Measurements from ENCODE around the gene ACSM5. TPM values are rescaled to one million over a fixed set of nuclear protein-coding genes. Genes with fewer than 3 reads are reported as not detected.
"Not testable (repeated sequence)": the region's sequence is repeated elsewhere in the genome, so short reads cannot be mapped to it uniquely, and the experiment has no call there.

ACSM5 gene
- polyA plus RNA-seq, 3 donors, result 3.8 to 5.9 (median 5.0) TPM

DNA sequence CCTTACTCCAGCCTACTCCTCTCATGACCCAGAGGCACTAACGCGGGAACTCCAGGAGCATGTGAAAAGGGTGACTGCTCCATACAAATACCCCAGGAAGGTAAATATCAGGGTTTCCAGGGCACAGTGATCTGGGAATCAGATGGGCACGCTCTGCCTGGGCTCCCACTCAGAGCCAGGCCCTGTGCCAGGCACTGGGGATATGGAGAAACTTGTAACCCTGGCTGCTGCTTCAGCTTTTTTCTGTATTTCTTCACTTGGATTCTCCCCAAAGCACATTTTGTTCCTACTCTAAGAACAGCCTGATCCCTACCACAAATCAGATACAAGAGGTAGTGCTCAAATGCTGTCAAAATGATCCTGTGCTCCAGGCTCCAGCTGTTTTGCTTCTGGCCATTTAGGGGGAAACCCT is 30.5 kb downstream of the ACSM5 start:
- not testable (repeated sequence) for DNase-seq (ENCODE audit: extremely low read depth in 1 of 11, low read depth in 9 of 11, low spot score in 4 of 11)

DNA sequence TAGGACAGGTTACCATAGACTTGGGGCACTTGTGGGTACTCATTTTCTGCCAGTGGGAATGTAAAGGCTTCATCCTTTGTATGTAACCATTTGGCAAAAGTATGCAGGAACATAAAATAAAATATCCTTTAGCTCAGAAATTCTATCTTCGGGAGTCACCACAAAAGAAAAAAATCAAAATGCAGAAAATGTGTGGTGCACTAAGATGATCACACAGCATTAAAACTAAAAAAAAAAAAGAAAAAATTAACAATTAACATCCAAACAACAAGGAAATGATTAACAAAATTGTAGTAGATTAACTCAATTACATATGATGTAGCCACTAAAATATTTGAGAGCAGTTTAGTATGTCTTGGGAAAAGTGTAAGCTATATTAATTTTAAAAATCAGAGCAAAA is 31.4 kb downstream of the ACSM5 start:
- DNase-seq (ENCODE audit: extremely low read depth in 1 of 11, low read depth in 9 of 11, low spot score in 4 of 11), result not testable (repeated sequence)

DNA sequence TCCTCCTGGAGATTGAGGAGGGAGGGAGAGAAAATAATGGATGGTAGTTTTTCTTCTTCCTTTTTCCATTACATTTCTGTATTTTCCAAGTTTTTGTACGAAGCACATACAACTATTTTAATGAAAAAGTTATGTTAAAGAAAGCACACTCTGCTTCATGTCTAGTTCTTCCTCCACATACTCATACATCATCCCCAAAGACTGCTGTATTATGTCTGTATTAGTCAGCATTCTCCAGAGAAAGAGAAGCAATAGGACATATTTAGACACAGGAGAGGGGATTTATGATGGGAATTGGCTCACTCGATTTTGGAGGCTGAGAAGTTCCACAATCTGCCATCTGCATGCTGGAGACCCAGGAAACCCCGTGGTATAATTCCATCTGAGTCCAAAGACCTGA is 31.9 kb downstream of the ACSM5 start:
- no peak for DNase-seq (ENCODE audit: extremely low read depth in 1 of 11, low read depth in 9 of 11, low spot score in 4 of 11)

DNA sequence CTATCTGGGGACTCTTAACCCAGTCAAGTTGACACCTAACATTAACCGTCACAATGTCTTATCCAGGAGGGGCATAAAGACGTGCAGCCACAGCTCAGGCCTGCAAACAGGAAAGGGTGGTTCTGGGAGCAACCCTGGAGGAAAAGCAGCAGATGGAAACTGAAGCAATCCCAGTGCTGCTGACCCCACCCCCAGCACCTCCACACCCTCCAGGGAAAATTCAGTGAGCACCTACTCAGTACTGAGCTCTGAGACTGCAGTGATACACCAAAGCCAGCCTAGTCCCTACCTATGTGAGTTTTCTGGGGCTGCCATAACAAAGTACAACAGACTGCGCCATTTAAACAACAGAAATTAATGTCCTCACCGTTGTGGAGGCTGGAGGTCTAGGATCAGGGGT is 32.5 kb downstream of the ACSM5 start:
- DNase-seq (ENCODE audit: extremely low read depth in 1 of 11, low read depth in 9 of 11, low spot score in 4 of 11), result not testable (repeated sequence)

DNA sequence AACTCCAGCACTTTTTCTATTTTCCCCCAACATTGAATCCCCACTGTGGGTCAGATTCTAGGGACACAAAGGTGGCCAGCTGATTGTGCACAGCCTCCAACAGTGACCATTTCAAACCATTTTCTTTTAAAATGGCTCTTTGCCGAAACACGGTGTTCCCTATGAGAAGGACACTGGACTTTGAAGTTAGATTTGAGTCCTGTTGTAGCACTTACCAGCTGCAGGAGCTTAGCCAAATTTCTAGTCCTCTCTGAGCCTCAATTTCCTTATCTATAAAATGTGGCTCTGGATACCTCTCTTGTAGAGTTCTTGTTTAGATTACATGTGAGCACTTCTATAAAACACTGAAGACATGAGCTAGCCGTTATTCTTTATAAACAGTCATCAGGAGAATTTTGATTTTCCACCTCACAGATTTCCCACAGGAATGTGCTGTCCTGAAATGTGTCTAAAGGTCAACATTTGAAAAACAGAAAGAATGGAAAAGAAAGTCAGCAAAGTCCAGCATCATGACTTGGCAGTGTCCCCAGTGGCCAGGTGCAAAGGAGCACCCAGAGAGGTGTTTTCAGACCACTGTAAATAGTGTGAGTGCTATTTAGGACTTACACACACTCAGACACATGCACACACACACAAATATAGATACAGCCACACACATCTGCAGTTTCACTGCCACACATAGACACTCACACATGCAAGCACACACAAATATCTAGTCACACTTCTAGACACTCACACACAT is 37.5 kb downstream of the ACSM5 start:
- not testable (repeated sequence) for DNase-seq (ENCODE audit: extremely low read depth in 1 of 11, low read depth in 9 of 11, low spot score in 4 of 11)

DNA sequence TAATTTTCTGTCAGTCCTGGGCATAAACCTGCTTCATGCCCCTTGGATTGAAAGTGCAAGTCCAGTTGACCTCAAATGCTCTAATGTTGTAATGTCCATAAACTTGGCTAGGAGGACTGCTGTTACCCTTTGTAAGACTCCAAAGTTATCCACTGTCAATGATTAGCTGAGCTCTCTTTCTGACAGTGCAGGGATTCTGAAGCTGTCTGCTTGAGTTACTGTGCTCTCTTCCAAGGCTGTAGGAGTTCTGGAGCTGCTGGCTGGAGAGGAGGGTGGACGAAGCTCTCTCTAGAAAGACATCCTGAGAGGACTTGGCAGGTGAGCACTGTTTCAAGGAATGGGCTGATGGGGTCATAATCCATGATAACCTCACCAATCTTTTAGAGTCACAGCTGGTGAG is 42.0 kb downstream of the ACSM5 start, which contains the start of gene ACSM2A:
Gene ACSM2A, plus strand, starts transcription at position 158 of the 400 bp plus-strand sequence. CDS start 8,594 bp downstream, outside the sequence.
- not testable (repeated sequence) for DNase-seq (ENCODE audit: extremely low read depth in 1 of 11, low read depth in 9 of 11, low spot score in 4 of 11)

DNA sequence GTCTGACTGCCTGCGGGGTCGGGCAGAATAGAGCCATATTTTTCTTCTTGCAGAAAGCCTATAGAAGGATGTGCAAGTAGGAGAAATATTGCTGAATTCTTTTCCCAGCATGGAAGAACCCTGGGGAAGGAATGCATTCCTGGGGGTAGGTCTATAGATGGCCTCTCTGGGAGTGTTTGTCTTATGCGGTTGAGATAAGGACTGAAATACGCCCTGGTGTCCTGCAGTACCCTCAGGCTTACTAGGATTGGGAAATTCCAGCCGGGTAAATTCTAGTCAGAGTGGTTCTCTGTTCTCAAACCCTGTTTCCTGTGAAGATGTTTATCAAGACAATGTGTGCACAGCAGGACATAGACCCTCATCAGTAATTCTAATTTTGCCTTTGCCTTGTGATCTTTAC is 44.3 kb downstream of the ACSM5 start:
- DNase-seq (ENCODE audit: extremely low read depth in 1 of 11, low read depth in 9 of 11, low spot score in 4 of 11), result not testable (repeated sequence)

DNA sequence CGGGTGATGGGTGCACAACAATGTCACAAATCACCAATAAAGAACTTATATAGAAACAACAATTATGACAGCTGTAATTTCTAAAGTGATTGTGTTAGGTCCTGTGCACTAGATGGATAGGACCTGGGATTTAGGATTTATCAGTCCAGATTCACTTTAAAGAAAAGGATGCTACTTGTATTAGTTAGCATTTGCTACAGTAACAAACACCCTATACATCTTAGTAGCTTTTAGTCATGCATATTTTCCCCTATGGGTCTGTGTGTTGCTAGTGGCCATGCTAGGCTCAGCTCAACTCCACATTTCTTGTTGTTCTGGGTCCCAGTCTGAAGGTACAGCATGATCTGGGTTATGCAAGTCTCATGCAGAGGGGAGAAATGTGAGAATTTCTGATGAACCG is 49.9 kb downstream of the ACSM5 start:
- not testable (repeated sequence) for DNase-seq (ENCODE audit: extremely low read depth in 1 of 11, low read depth in 9 of 11, low spot score in 4 of 11)

DNA sequence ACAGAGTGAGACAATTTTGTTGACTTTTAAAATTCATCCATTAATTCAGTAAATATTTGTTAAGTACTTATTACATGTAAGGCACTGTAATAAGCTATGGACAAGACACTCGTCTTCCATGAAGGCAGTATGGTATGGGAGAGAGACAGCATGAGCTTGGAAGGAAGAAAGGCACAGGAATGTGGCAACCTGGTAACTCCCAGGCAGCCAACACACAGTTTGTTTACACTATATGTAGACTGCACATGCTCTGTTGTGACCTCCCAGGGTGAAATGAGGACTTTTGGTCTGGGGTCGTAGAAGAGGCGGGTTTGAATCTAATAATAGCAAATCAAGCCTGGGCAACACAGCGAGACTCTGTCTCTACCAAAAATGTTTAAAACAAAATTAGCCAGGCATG is 51.0 kb downstream of the ACSM5 start:
- DNase-seq (ENCODE audit: extremely low read depth in 1 of 11, low read depth in 9 of 11, low spot score in 4 of 11), result not testable (repeated sequence)

DNA sequence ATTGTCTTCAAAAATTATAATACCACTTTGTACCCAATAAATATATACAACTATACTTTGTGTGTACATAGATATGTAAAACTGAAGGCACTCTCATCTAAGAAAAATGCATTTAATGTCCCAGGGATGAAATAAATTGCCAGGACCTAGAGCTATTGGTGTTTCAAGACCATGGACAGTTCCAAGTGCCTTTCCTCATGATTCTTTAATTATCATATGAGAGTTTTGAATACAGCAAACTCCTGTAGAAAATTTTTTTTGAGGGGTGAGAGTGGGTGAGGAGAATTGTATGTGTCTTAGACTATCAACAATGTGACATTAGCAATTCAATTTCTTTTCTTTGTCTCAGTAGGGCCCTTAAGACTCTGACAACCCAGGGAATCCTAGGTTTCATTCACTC is 59.6 kb downstream of the ACSM5 start:
- not testable (repeated sequence) for DNase-seq (ENCODE audit: extremely low read depth in 1 of 11, low read depth in 9 of 11, low spot score in 4 of 11)

DNA sequence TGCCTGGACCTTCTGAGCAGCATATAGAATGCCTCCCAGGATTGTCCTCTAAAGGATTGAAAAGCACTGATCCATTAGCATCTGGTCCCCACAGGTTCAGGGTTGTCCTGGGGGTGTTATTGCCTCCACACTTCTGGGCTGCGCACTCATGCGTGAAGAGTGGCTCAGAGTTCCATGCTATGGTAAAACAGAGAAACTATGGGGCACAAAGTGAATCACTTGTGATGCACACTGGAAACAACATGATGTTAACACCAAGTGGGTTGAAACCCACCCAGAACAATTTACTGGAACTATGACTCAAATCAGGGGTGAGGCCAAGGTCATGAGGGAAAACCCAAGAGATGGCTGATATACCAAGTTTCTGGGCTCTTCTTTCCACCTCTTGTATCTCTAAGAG is 60.6 kb downstream of the ACSM5 start:
- DNase-seq (ENCODE audit: extremely low read depth in 1 of 11, low read depth in 9 of 11, low spot score in 4 of 11), result not testable (repeated sequence)

DNA sequence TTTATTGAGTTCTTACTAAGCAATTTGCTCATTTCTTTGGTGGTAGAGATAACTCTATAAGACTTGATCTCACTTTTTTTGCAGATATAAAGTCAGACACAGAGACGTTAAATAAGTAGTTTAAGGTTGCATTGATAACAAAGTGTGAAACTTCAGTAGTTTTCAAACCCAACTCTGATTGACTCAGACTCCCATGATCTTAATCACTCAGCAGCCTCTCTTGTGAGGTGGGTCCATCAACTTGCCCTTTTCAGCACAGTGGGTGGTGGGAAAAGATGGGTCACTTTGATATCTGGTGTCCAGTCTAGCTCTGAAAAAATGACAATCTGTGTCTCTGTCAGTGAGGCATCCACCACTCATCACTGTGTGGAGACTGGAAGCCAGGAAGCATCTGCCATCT is 61.4 kb downstream of the ACSM5 start:
- DNase-seq (ENCODE audit: extremely low read depth in 1 of 11, low read depth in 9 of 11, low spot score in 4 of 11), result not testable (repeated sequence)

DNA sequence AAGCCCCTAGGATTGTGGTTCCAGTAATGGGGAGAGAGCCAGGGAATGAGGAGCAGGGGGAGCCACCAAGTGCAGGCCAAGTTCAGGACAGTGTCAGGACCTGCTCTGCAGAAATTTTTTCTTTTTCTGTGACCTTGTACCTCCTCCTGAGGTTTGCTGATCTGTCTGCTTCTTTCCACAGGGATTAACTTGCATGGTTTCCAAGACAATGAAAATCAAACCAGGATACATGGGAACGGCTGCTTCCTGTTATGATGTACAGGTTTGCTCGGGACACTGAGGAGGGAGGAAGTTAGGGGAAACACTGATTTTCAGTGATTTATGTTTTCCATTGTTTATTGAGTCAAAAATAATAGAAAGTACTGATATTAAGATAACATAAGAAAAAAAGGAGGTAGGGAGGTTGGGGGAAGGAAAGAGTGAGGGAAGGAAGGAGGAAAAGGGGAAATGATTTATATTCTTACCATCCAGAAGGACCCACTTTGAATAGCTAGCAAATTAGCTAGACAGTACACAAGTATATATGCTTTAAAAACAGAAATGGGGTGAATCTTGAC is 67.9 kb downstream of the ACSM5 start:
- DNase-seq (ENCODE audit: extremely low read depth in 1 of 11, low read depth in 9 of 11, low spot score in 4 of 11), result not testable (repeated sequence)

DNA sequence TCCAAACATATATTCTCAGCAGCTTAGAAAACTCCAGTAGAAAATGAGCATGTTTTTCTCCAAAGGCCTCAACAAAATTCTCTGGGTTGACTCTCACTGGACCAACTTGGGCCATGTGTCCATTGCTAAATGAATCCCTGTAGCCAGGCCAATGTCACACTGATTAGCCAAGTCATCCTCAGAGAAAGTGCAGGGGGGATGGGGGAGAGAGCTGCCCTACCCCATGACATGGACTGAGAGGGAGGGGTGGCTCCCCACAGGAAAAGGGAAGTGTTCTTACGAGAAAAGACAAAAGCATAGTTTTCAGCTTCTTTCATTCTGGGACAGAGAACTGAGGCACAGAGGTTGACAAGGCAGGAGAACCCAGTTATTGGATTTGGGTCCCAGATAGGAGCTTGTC is 74.7 kb downstream of the ACSM5 start:
- DNase-seq (ENCODE audit: extremely low read depth in 1 of 11, low read depth in 9 of 11, low spot score in 4 of 11), result not testable (repeated sequence)

DNA sequence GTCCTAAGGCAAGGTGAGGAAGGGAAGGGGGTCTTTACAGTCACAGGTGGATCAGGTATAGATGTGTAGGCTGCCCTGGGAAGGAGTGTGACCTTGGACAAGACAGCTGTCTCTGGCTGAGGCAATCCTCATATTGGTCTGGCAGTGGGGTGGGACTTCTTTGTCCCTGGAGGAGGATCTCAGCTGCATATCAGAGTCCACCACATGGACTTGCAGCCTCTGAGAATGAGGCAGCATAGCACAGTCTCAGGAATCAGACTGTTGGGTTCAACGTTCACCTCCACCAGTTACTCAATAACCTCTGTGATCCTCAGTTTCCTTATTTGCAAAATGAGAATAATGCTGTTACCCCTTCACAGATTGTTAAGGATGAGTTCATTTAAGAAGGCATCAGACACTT is 75.4 kb downstream of the ACSM5 start:
- peak in 1 of 11 donors; percentile 8 for DNase-seq (ENCODE audit: extremely low read depth in 1 of 11, low read depth in 9 of 11, low spot score in 4 of 11)

DNA sequence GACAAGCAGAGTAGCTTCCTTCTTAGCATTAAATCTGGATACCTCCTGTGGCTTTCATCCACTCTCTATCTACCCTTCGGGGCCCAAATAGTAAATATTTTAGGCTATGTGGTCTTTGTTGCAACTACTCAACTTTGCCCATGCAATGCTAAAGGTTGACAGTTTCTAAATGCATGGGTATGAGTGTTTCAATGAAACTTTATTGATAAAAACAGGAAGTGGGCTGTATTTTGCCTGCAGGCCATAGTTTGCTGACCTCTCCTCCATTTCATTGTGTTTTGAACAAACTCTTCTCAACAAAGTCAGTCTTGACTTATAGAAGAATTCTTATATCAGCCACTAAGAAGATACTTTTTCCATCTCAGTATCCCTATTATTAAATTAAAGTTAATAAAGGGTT is 76.1 kb downstream of the ACSM5 start:
- no peak for DNase-seq (ENCODE audit: extremely low read depth in 1 of 11, low read depth in 9 of 11, low spot score in 4 of 11)

Other genes with a start within 250 kb of the ACSM5 start
- 10 to 100 TPM in 1 of 3 donors, 1 to 10 TPM in 2; 1.1 to 11.7 (median 2.9) TPM for gene GP2, start 82.0 kb upstream of the ACSM5 start, polyA plus RNA-seq (ENCODE audit: insufficient read length in 3 of 3)
- 100 to 1,000 TPM in 2 of 3 donors, 10 to 100 TPM in 1; 70.4 to 269 (median 133) TPM for gene UMOD, start 56.8 kb upstream of the ACSM5 start, polyA plus RNA-seq (ENCODE audit: insufficient read length in 3 of 3)
- under 1 TPM in 1 of 3 donors, not detected in 2; 0.11 TPM for gene PDILT, start 4.8 kb upstream of the ACSM5 start, polyA plus RNA-seq (ENCODE audit: insufficient read length in 3 of 3)
- gene ACSM2A, start 42.0 kb downstream of the ACSM5 start, polyA plus RNA-seq (ENCODE audit: insufficient read length in 3 of 3), result 100 to 1,000 TPM in 1 of 3 donors, 10 to 100 TPM in 2; 58.3 to 132 (median 85.7) TPM
- gene ACSM2B, start 166.8 kb downstream of the ACSM5 start, polyA plus RNA-seq (ENCODE audit: insufficient read length in 3 of 3), result 100 to 1,000 TPM in 1 of 3 donors, 10 to 100 TPM in 2; 50.8 to 107 (median 67.6) TPM